ENCODE data around the gene NCBP1.

NCBP1 gene

GRCh38 chr9:97659771-97660170 is 26.1 kb downstream of the NCBP1 start:
- H4K20me1 ChIP-seq (ENCODE audit: insufficient read depth), result no peaks in the 10 kb centered on the region
- no peaks in the 10 kb centered on the region for H3K4me1 ChIP-seq (ENCODE audit: low read depth, poor library complexity, severe bottlenecking)
- no peaks in the 10 kb centered on the region for H3K27me3 ChIP-seq (ENCODE audit: insufficient read depth, low read depth)
- H3K36me3 ChIP-seq (ENCODE audit: insufficient read depth), result no peaks in the 10 kb centered on the region; the same call in 1 of the 2 replicates
- H2AFZ ChIP-seq (ENCODE audit: low read depth), result no peak overlapping the region
- no peak overlapping the region for H3K4me3 ChIP-seq (IDR thresholded peaks at IDR 0.05; ENCODE audit: insufficient read depth, low read depth, low read length)
- H3K79me2 ChIP-seq (ENCODE audit: insufficient read depth, low read depth), result no peaks in the 10 kb centered on the region
- no peak overlapping the region for H3K4me2 ChIP-seq
- no peak overlapping the region for H3K9ac ChIP-seq
- H3K27ac ChIP-seq, result no peak overlapping the region
- no peak for TF ChIP-seq CTCF (conservative IDR thresholded peaks at IDR 0.05; ENCODE audit: low read depth, low read length)

GRCh38 chr9:97660340-97660739 is 26.7 kb downstream of the NCBP1 start:
- H4K20me1 ChIP-seq (ENCODE audit: insufficient read depth), result no peaks in the 10 kb centered on the region
- no peak overlapping the region for H3K9ac ChIP-seq
- no peak overlapping the region for H3K4me3 ChIP-seq (IDR thresholded peaks at IDR 0.05; ENCODE audit: insufficient read depth, low read depth, low read length)
- no peaks in the 10 kb centered on the region for H3K27me3 ChIP-seq (ENCODE audit: insufficient read depth, low read depth)
- TF ChIP-seq CTCF (conservative IDR thresholded peaks at IDR 0.05; ENCODE audit: low read depth, low read length), result no peak
- H3K79me2 ChIP-seq (ENCODE audit: insufficient read depth, low read depth), result no peaks in the 10 kb centered on the region
- H3K4me2 ChIP-seq, result no peak overlapping the region
- no peaks in the 10 kb centered on the region; the same call in 1 of the 2 replicates for H3K36me3 ChIP-seq (ENCODE audit: insufficient read depth)
- H3K4me1 ChIP-seq (ENCODE audit: low read depth, poor library complexity, severe bottlenecking), result no peaks in the 10 kb centered on the region
- H2AFZ ChIP-seq (ENCODE audit: low read depth), result no peak overlapping the region
- no peak overlapping the region for H3K27ac ChIP-seq

- Histone ChIP-seq H3K4me1 (ENCODE audit: low read depth, poor library complexity, severe bottlenecking) (no peaks in the 10 kb centered on the region), H3K27me3 (ENCODE audit: insufficient read depth, low read depth) (no peaks in the 10 kb centered on the region), H3K4me2 (no peak overlapping the region), H3K27ac (no peak overlapping the region), H2AFZ (ENCODE audit: low read depth) (no peak overlapping the region), H3K4me3 (IDR thresholded peaks at IDR 0.05; ENCODE audit: insufficient read depth, low read depth, low read length) (no peak overlapping the region), H3K36me3 (ENCODE audit: insufficient read depth) (no peaks in the 10 kb centered on the region; the same call in 1 of the 2 replicates), H3K79me2 (ENCODE audit: insufficient read depth, low read depth) (no peaks in the 10 kb centered on the region), H3K9ac (no peak overlapping the region), H4K20me1 (ENCODE audit: insufficient read depth) (no peaks in the 10 kb centered on the region)
- TF ChIP-seq CTCF (conservative IDR thresholded peaks at IDR 0.05; ENCODE audit: low read depth, low read length), result no peak
These were observed 27.2 kb downstream of the NCBP1 start for GRCh38 chr9:97660847-97661246.

GRCh38 chr9:97665742-97666141 is 32.1 kb downstream of the NCBP1 start:
- H3K27me3 ChIP-seq (ENCODE audit: insufficient read depth, low read depth), result no peaks in the 10 kb centered on the region
- H4K20me1 ChIP-seq (ENCODE audit: insufficient read depth), result no peaks in the 10 kb centered on the region
- peaks cover 2% of the 10 kb centered on the region; the same call in 1 of the 2 replicates for H3K36me3 ChIP-seq (ENCODE audit: insufficient read depth)
- no peak overlapping the region for H3K27ac ChIP-seq
- no peaks in the 10 kb centered on the region for H3K79me2 ChIP-seq (ENCODE audit: insufficient read depth, low read depth)
- H3K4me1 ChIP-seq (ENCODE audit: low read depth, poor library complexity, severe bottlenecking), result no peaks in the 10 kb centered on the region
- no peak overlapping the region for H3K4me2 ChIP-seq
- no peak overlapping the region for H3K4me3 ChIP-seq (IDR thresholded peaks at IDR 0.05; ENCODE audit: insufficient read depth, low read depth, low read length)
- no peak overlapping the region for H3K9ac ChIP-seq
- no peak overlapping the region for H2AFZ ChIP-seq (ENCODE audit: low read depth)
- TF ChIP-seq CTCF (conservative IDR thresholded peaks at IDR 0.05; ENCODE audit: low read depth, low read length), result no peak

All from KMS-11 (cell line).